ENCODE results near the gene TMEM156. TPM values are rescaled to one million over a fixed set of nuclear protein-coding genes. Genes with fewer than 3 reads are reported as not detected.

The TMEM156 gene
- total RNA-seq, 1 donor from 2014 or later, result not detected

- H3K9me3 Mint-ChIP-seq (ENCODE audit: unreplicated experiment), result no peaks in the 10 kb centered on the region
- no peaks in the 10 kb centered on the region for H3K36me3 Mint-ChIP-seq (ENCODE audit: unreplicated experiment)
- H3K4me1 Mint-ChIP-seq (ENCODE audit: low read depth, unreplicated experiment), result peaks cover 9% of the 10 kb centered on the region
- H3K27ac Mint-ChIP-seq (ENCODE audit: unreplicated experiment), result no peak overlapping the region
- no peak overlapping the region for H3K4me3 Mint-ChIP-seq (ENCODE audit: unreplicated experiment)
- no peak for DNase-seq
- H3K27me3 Mint-ChIP-seq (ENCODE audit: unreplicated experiment), result no peaks in the 10 kb centered on the region
- TF ChIP-seq, protein P1, sequence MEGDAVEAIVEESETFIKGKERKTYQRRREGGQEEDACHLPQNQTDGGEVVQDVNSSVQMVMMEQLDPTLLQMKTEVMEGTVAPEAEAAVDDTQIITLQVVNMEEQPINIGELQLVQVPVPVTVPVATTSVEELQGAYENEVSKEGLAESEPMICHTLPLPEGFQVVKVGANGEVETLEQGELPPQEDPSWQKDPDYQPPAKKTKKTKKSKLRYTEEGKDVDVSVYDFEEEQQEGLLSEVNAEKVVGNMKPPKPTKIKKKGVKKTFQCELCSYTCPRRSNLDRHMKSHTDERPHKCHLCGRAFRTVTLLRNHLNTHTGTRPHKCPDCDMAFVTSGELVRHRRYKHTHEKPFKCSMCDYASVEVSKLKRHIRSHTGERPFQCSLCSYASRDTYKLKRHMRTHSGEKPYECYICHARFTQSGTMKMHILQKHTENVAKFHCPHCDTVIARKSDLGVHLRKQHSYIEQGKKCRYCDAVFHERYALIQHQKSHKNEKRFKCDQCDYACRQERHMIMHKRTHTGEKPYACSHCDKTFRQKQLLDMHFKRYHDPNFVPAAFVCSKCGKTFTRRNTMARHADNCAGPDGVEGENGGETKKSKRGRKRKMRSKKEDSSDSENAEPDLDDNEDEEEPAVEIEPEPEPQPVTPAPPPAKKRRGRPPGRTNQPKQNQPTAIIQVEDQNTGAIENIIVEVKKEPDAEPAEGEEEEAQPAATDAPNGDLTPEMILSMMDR (IDR thresholded peaks at IDR 0.05; ENCODE audit: partially characterized antibody, unreplicated experiment), result no peak
Observed at GRCh38 chr4:38987491-38987890, 44.7 kb downstream of the TMEM156 start.

GRCh38 chr4:38985410-38986100 is 46.7 kb downstream of the TMEM156 start:
- H3K27ac Mint-ChIP-seq (ENCODE audit: unreplicated experiment), result peak overlapping the region; percentile 87
- no peaks in the 10 kb centered on the region for H3K27me3 Mint-ChIP-seq (ENCODE audit: unreplicated experiment)
- no peaks in the 10 kb centered on the region for H3K9me3 Mint-ChIP-seq (ENCODE audit: unreplicated experiment)
- TF ChIP-seq, protein P1 (IDR thresholded peaks at IDR 0.05; ENCODE audit: partially characterized antibody, unreplicated experiment), result no peak
- DNase-seq, result no peak
- H3K36me3 Mint-ChIP-seq (ENCODE audit: unreplicated experiment), result no peaks in the 10 kb centered on the region
- H3K4me1 Mint-ChIP-seq (ENCODE audit: low read depth, unreplicated experiment), result peaks cover 9% of the 10 kb centered on the region
- H3K4me3 Mint-ChIP-seq (ENCODE audit: unreplicated experiment), result peak overlapping the region; percentile 35

GRCh38 chr4:38983787-38984598 is 48.2 kb downstream of the TMEM156 start:
- Mint-ChIP-seq H3K9me3 (ENCODE audit: unreplicated experiment) (no peaks in the 10 kb centered on the region), H3K36me3 (ENCODE audit: unreplicated experiment) (no peaks in the 10 kb centered on the region), H3K27me3 (ENCODE audit: unreplicated experiment) (no peaks in the 10 kb centered on the region), H3K4me1 (ENCODE audit: low read depth, unreplicated experiment) (peaks cover 9% of the 10 kb centered on the region), H3K27ac (ENCODE audit: unreplicated experiment) (peak overlapping the region; percentile 31), H3K4me3 (ENCODE audit: unreplicated experiment) (peak overlapping the region; percentile 12)
- no peak for DNase-seq
- TF ChIP-seq, protein P1 (IDR thresholded peaks at IDR 0.05; ENCODE audit: partially characterized antibody, unreplicated experiment), result no peak

- DNase-seq, result no peak
- H3K4me1 Mint-ChIP-seq (ENCODE audit: low read depth, unreplicated experiment), result peaks cover 9% of the 10 kb centered on the region
- H3K36me3 Mint-ChIP-seq (ENCODE audit: unreplicated experiment), result no peaks in the 10 kb centered on the region
- no peaks in the 10 kb centered on the region for H3K27me3 Mint-ChIP-seq (ENCODE audit: unreplicated experiment)
- no peak overlapping the region for H3K4me3 Mint-ChIP-seq (ENCODE audit: unreplicated experiment)
- no peaks in the 10 kb centered on the region for H3K9me3 Mint-ChIP-seq (ENCODE audit: unreplicated experiment)
- no peak overlapping the region for H3K27ac Mint-ChIP-seq (ENCODE audit: unreplicated experiment)
- TF ChIP-seq, protein P1 (IDR thresholded peaks at IDR 0.05; ENCODE audit: partially characterized antibody, unreplicated experiment), result no peak
Observed at GRCh38 chr4:38983291-38983690, 48.9 kb downstream of the TMEM156 start.

All from glutamatergic neuron (in vitro differentiated cells).